Caco-2 (cell line): Measurements from ENCODE around the gene KLRC3. TPM values are rescaled to one million over a fixed set of nuclear protein-coding genes. Genes with fewer than 3 reads are reported as not detected.
"Not testable (repeated sequence)": the region's sequence is repeated elsewhere in the genome, so short reads cannot be mapped to it uniquely, and the experiment has no call there.

ENCODE experiments used
- BruUV-seq: library from RNA; stranded (reverse); fragments of 400-500 nt; replicated peaks from 2 replicates; lab custom pipeline; 2021; lab: Mats Ljungman, UMichigan
- CTCF ChIA-PET: fragments of 300-600 bp; sonication (Branson Sonifier 250); formaldehyde crosslinking; loops from one replicate; lab custom pipeline; 2022; ENCODE audit warnings: antibody characterized with exemption; lab: Charles Lee
- POLR2A ChIA-PET: fragments of 300-600 bp; sonication (Branson Sonifier 250); formaldehyde crosslinking; loops from one replicate; lab custom pipeline; 2022; ENCODE audit warnings: antibody characterized with exemption; lab: Charles Lee
- DNase-seq, 2 experiments: peaks; one replicate each; pipeline versions ENCODE4 v3.0.0 to v3.0.0-alpha.2; 2020 to 2022
- H3K27me3 ChIP-seq: replicated peaks from 2 replicates; pipeline ENCODE4 v1.6.0; 2011; ENCODE audit warnings: low read length; ENCODE audit not compliant: control insufficient read depth, insufficient read depth
- H3K36me3 ChIP-seq: 2 replicates; pipeline ENCODE4 v1.5.1; 2011; ENCODE audit warnings: low read length; ENCODE audit not compliant: control insufficient read depth, insufficient read depth
- H3K4me1 ChIP-seq: fragments of 250-450 bp; sonication (Bioruptor Pico); 2 replicates; pipeline ENCODE4 v1.5.1; 2020; ENCODE audit warnings: mild to moderate bottlenecking
- H3K4me3 ChIP-seq: 2 replicates; pipeline ENCODE4 v1.5.1; 2011; ENCODE audit warnings: low read depth, mild to moderate bottlenecking, control low read depth, low read length
- H3K9me3 ChIP-seq: fragments of 250-450 bp; sonication (Bioruptor Pico); 2 replicates; pipeline ENCODE4 v1.5.1; 2020; ENCODE audit warnings: mild to moderate bottlenecking, moderate library complexity
- H3K27ac Mint-ChIP-seq: one replicate; pipeline ENCODE4 v1.8.0; 2022; ENCODE audit warnings: mixed read lengths; ENCODE audit not compliant: unreplicated experiment
- H3K27me3 Mint-ChIP-seq: one replicate; pipeline ENCODE4 v1.8.0; 2022; ENCODE audit warnings: mixed read lengths; ENCODE audit not compliant: insufficient read depth, unreplicated experiment
- H3K36me3 Mint-ChIP-seq: one replicate; pipeline ENCODE4 v1.8.0; 2022; ENCODE audit warnings: mild to moderate bottlenecking, mixed read lengths; ENCODE audit not compliant: insufficient read depth, unreplicated experiment
- H3K4me1 Mint-ChIP-seq: one replicate; pipeline ENCODE4 v1.8.0; 2022; ENCODE audit warnings: low read depth, mixed read lengths; ENCODE audit not compliant: unreplicated experiment
- H3K4me3 Mint-ChIP-seq: one replicate; pipeline ENCODE4 v1.8.0; 2022; ENCODE audit warnings: mild to moderate bottlenecking, moderate library complexity, mixed read lengths; ENCODE audit not compliant: unreplicated experiment
- H3K9me3 Mint-ChIP-seq: one replicate; pipeline ENCODE4 v1.8.0; 2022; ENCODE audit warnings: mixed read lengths; ENCODE audit not compliant: unreplicated experiment
- CTCF ChIP-seq, 2 experiments: fragments of 200-600 bp in 1 of 2; IDR thresholded peaks; 1 replicate in 1 of 2; 2 replicates in 1 of 2; pipeline versions ENCODE4 v1.5.1 to v1.8.0; 2011 to 2022; ENCODE audit warnings: antibody characterized with exemption in 1 of 2, control low read depth in 1 of 2, inconsistent platforms in 1 of 2, low read depth in 1 of 2, low read length in 1 of 2, mild to moderate bottlenecking in 1 of 2, moderate library complexity in 1 of 2; ENCODE audit not compliant: insufficient read depth in 1 of 2, severe bottlenecking in 1 of 2, unreplicated experiment in 1 of 2
- intact Hi-C: fragments of 100-400 bp; cut with micrococcal nuclease; formaldehyde crosslinking; loops from one replicate; pipeline ENCODE4 v1.10.0; 2022; ENCODE audit not compliant: unreplicated experiment
- total RNA-seq: library from RNA; stranded (reverse); gene quantifications from 2 replicates; pipeline ENCODE4 v1.2.3, GENCODE V29; 2022

Gene KLRC3
- total RNA-seq, 1 experiment from 2014 or later: not detected

DNA sequence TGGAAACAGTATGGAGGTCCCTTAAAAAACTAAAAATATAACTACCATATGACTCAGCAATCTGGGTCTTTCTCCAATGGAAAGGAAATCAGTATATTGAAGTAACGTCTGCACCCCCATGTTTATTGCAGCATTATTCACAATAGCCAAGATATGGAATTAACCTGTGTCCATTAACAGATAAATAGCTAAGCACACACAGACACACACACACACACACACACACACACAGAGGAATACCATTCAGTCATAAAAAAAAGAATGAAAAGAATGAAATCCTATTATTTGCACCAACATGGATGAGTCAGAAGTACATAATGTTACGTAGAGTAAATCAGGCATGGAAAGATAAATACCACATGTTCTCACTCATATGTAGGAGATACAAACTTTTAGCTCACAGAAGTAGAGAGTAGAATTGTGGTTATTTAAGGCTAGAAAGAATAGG is 35.2 kb downstream of the KLRC3 start:
- peak overlapping the region; percentile 0 for H3K4me3 Mint-ChIP-seq
- intact Hi-C loops: no loop called here

DNA sequence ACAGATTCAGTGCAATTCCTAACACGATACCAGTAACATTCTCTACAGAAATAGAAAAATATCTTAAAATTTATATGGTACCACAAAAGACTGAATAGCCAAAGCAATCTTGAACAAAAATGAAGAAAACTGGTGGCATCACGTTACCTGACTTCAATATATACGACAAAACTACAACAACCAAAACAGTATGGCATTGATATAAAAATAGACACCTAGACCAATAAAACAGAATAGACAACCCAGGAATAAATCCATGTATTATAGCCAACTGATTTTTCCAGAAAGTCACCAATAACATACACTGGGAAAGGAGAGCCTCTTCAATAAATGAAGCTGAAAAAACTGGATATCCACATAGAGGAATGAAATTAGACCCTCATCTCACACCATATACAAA is 36.2 kb downstream of the KLRC3 start:
- intact Hi-C loops: no loop called here
- Mint-ChIP-seq H3K27me3 (no peaks in the 10 kb centered on the region), H3K4me1 (peaks cover 30% of the 10 kb centered on the region), H3K36me3 (no peaks in the 10 kb centered on the region), H3K4me3 (no peak overlapping the region), H3K27ac (no peak overlapping the region), H3K9me3 (peaks cover 37% of the 10 kb centered on the region)
- BruUV-seq: no TSS peak
- no peak for DNase-seq
- H3K9me3 ChIP-seq: no peaks in the 10 kb centered on the region; the same call in 1 of the 2 replicates
- H3K4me3 ChIP-seq: no peak overlapping the region
- ChIA-PET POLR2A (no interaction called here), CTCF (no interaction called here)
- peaks cover 8% of the 10 kb centered on the region; the same call in 1 of the 2 replicates for H3K4me1 ChIP-seq
- H3K36me3 ChIP-seq: no peaks in the 10 kb centered on the region
- H3K27me3 ChIP-seq: no peaks in the 10 kb centered on the region
- TF ChIP-seq CTCF (IDR thresholded peaks at IDR 0.05; ENCODE audit: insufficient read depth in 1 of 2, low read depth in 1 of 2, low read length in 1 of 2, severe bottlenecking in 1 of 2, unreplicated experiment in 1 of 2): no peak

More for the DNA sequence above, 35.2 kb downstream of the KLRC3 start:
- no peaks in the 10 kb centered on the region for H3K36me3 Mint-ChIP-seq
- peak overlapping the region; percentile 8 for H3K27ac Mint-ChIP-seq
- no TSS peak for BruUV-seq
- no peak overlapping the region for H3K4me3 ChIP-seq
- no peak for TF ChIP-seq CTCF (IDR thresholded peaks at IDR 0.05; ENCODE audit: insufficient read depth in 1 of 2, low read depth in 1 of 2, low read length in 1 of 2, severe bottlenecking in 1 of 2, unreplicated experiment in 1 of 2)
- H3K27me3 Mint-ChIP-seq: no peaks in the 10 kb centered on the region
- peaks cover 8% of the 10 kb centered on the region; the same call in 1 of the 2 replicates for H3K4me1 ChIP-seq
- H3K4me1 Mint-ChIP-seq: peaks cover 28% of the 10 kb centered on the region
- CTCF ChIA-PET: interaction anchor here (1.0 to 1.1 kb wide), 2 partner anchors 10 to 19 kb away, joined by 4 to 6 read pairs; no protein-coding TSS in a partner anchor
- H3K36me3 ChIP-seq: no peaks in the 10 kb centered on the region
- no peaks in the 10 kb centered on the region; the same call in 1 of the 2 replicates for H3K9me3 ChIP-seq
- POLR2A ChIA-PET: interaction anchor here (0.5 kb wide), 1 partner anchor 30 kb away, joined by 6 read pairs; no protein-coding TSS in a partner anchor
- DNase-seq: peak in 1 of 2 experiments; percentile 53
- peaks cover 37% of the 10 kb centered on the region for H3K9me3 Mint-ChIP-seq
- no peaks in the 10 kb centered on the region for H3K27me3 ChIP-seq

DNA sequence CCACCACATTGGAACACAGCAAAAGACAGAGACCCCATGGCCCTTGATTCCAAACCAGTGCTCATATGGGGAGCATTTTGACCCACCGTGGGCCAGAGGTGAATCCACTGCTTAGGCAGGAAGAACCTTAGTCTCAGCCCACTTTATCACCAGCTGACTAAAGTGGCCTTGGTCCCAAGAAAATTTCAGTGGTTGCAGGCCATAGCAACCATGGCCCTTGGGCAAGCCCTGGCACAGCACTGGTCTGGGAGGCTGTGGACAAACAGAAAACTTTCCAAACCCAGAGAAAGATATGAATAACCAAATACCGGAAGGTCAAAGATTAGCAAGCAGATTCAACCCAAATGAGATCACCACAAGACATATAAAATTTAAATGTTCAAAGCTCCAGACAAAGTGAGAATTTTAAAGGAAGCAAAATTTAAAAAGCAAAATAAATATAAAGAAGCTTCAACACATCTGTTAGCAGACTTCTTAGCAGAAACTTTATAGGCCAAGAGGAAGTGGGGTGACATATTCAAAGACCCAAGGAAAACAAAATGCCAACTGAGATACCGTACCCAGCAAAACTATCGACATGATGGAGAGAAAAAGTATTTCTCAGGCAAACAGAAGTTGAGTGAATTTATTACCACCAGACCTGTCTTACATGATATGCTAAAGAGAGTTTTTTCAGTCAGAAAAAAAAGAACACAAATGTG is 38.3 kb downstream of the KLRC3 start:
- TF ChIP-seq CTCF (IDR thresholded peaks at IDR 0.05; ENCODE audit: insufficient read depth in 1 of 2, low read depth in 1 of 2, low read length in 1 of 2, severe bottlenecking in 1 of 2, unreplicated experiment in 1 of 2): no peak
- H3K4me3 Mint-ChIP-seq: no peak overlapping the region
- H3K9me3 Mint-ChIP-seq: peaks cover 37% of the 10 kb centered on the region
- no peaks in the 10 kb centered on the region for H3K36me3 ChIP-seq
- H3K4me1 ChIP-seq: peaks cover 8% of the 10 kb centered on the region; the same call in 1 of the 2 replicates
- no peak for DNase-seq
- H3K27me3 ChIP-seq: no peaks in the 10 kb centered on the region
- H3K4me1 Mint-ChIP-seq: peaks cover 30% of the 10 kb centered on the region
- POLR2A ChIA-PET: no interaction called here
- no peaks in the 10 kb centered on the region for H3K36me3 Mint-ChIP-seq
- no peaks in the 10 kb centered on the region; the same call in 1 of the 2 replicates for H3K9me3 ChIP-seq
- CTCF ChIA-PET: no interaction called here
- BruUV-seq: no TSS peak
- no peak overlapping the region for H3K27ac Mint-ChIP-seq
- no peaks in the 10 kb centered on the region for H3K27me3 Mint-ChIP-seq
- intact Hi-C loops: no loop called here
- H3K4me3 ChIP-seq: no peak overlapping the region

DNA sequence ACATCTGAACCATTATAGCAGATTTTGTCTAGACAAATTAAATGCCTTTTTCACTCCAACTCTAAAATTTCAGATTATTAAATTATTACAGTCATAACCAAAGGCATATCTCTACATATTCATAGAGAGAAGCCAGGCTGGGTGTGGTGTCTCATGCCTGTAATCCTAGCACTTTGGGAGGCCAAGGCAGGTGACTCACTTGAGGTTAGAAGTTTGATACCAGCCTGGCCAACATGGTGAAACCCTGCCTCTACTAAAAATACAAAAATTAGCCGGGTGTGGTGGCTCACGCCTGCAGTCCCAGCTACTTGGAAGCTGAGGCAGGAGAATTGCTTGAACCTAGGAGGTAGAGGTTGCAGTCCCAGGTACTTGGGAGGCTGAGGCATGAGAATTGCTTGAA is 41.7 kb downstream of the KLRC3 start:
- H3K9me3 ChIP-seq, H3K27me3 ChIP-seq, H3K27ac Mint-ChIP-seq, H3K4me3 ChIP-seq, DNase-seq, H3K4me3 Mint-ChIP-seq, H3K36me3 Mint-ChIP-seq, H3K4me1 ChIP-seq, H3K27me3 Mint-ChIP-seq, intact Hi-C loops, CTCF ChIA-PET, H3K36me3 ChIP-seq, BruUV-seq, POLR2A ChIA-PET: not testable (repeated sequence)
- peaks cover 21% of the 10 kb centered on the region for H3K4me1 Mint-ChIP-seq
- peaks cover 25% of the 10 kb centered on the region for H3K9me3 Mint-ChIP-seq
